ENCODE data around the gene SLC5A12.

- TF ChIP-seq POLR2A (IDR thresholded peaks at IDR 0.05) (no peak), CTCF (IDR thresholded peaks at IDR 0.05) (no peak)
Observed at GRCh38 chr11:26677566-26677965, 44.3 kb downstream of the SLC5A12 start.
